Stimulated activated CD4-positive, alpha-beta T cell treated with anti-CD3 and anti-CD28 coated beads, Interleukin-12 subunit alpha, Interleukin-12 subunit beta, amount 100 ng/mL, for 48 hours (primary cell): Measurements from ENCODE around the gene FBXL14.

Experiments used
- DNase-seq, 3 donors: peaks; one replicate each; pipeline ENCODE4 v3.0.0-alpha.2; 2020; ENCODE audit warnings: low read depth in 2 of 3, low spot score in 1 of 3

The FBXL14 gene

GRCh38 chr12:1517734-1518525 lies 76.5 kb downstream of the FBXL14 start:
- no peak for DNase-seq

GRCh38 chr12:1517007-1517406 lies 77.4 kb downstream of the FBXL14 start:
- DNase-seq = no peak
